ENCODE data around the gene DMRT1.

GRCh38 chr9:843427-843785, 1.9 kb downstream of the DMRT1 start:
- TF ChIP-seq CTCF (conservative IDR thresholded peaks at IDR 0.05) (no peak), ZFX (IDR thresholded peaks at IDR 0.05) (no peak)
